GM23338 (cell line): Measurements from ENCODE around the gene CUEDC1.

Source experiments
- CREB1 ChIP-seq: fragments of 250-450 bp; sonication (Bioruptor Pico); IDR thresholded peaks from 2 replicates; pipeline ENCODE4 v1.5.0; 2020; ENCODE audit warnings: low read depth, mild to moderate bottlenecking, moderate library complexity
- EZH2 ChIP-seq: fragments of 200-600 bp; sonication (generic); IDR thresholded peaks from one replicate; pipeline ENCODE4 v1.8.0; 2017; ENCODE audit warnings: antibody characterized with exemption, mild to moderate bottlenecking, low read depth; ENCODE audit not compliant: unreplicated experiment
- EZH2phosphoT487 ChIP-seq: fragments of 200-600 bp; sonication (generic); IDR thresholded peaks from one replicate; pipeline ENCODE4 v1.8.1; 2018; ENCODE audit warnings: antibody characterized with exemption; ENCODE audit not compliant: unreplicated experiment
- JUNB ChIP-seq: IDR thresholded peaks from one replicate; pipeline ENCODE4 v1.6.1; 2016; ENCODE audit warnings: antibody characterized with exemption; ENCODE audit not compliant: unreplicated experiment
- NANOG ChIP-seq: IDR thresholded peaks from 2 replicates; pipeline ENCODE4 v1.6.1; 2016; ENCODE audit warnings: antibody characterized with exemption, borderline replicate concordance
- POLR2AphosphoS5 ChIP-seq: IDR thresholded peaks from 2 replicates; pipeline ENCODE4 v1.6.1; 2016; ENCODE audit warnings: antibody characterized with exemption, low read depth
- STAT1 ChIP-seq: IDR thresholded peaks from one replicate; pipeline ENCODE4 v1.6.1; 2016; ENCODE audit warnings: antibody characterized with exemption; ENCODE audit not compliant: unreplicated experiment
- ZNF114 ChIP-seq: fragments of 250-450 bp; sonication (Bioruptor Pico); IDR thresholded peaks from 2 replicates; pipeline ENCODE4 v1.5.0; 2020; ENCODE audit warnings: mild to moderate bottlenecking, moderate library complexity
- TF ChIP-seq, protein P1 (sequence below), 2 experiments: fragments of 200-600 bp in 1 of 2; sonication (generic) in 1 of 2; conservative IDR thresholded peaks; 2 replicates each; pipeline versions ENCODE4 v1.5.1 to v1.6.1; 2016 to 2017; ENCODE audit warnings: antibody characterized with exemption in 2 of 2, low read depth in 2 of 2, mild to moderate bottlenecking in 2 of 2, moderate library complexity in 1 of 2
- TF ChIP-seq, protein P2 (sequence below): IDR thresholded peaks from one replicate; pipeline ENCODE4 v1.6.1; 2018; ENCODE audit warnings: antibody characterized with exemption; ENCODE audit not compliant: unreplicated experiment
- TF ChIP-seq, protein P3 (sequence below): fragments of 250-450 bp; sonication (Bioruptor Pico); IDR thresholded peaks from 2 replicates; pipeline ENCODE4 v1.5.0; 2020; ENCODE audit warnings: mild to moderate bottlenecking, moderate library complexity
- TF ChIP-seq, protein P4 (sequence below): IDR thresholded peaks from 2 replicates; pipeline ENCODE4 v1.6.1; 2016; ENCODE audit warnings: antibody characterized with exemption

DNA sequence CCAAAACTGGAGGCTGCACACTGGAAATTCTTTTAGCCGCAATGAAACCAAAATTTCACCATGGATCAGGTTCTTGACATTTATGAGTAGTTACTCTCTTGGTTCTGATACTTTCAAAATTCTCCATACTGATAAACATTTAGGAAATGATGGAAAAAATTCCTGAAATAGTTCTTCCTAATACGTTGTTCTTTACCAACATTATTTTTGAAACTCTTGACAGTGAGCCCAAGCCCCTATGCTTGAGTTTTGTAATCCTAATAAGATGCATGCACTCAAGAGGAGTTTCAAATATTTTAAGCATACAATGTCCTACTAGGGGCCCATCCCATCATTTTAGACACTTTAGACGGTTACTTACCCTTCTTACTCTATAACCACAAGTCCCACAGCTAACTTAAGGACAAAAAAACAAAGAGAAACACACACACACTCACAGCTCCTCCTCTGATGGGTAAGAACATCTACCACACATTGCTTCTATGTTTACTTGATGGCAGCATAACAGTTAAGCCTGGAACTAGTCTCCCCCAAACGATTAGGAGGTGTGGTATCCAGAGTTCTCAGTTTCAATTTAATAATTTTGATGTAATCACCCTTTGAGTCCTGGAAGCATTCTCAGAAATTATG lies 29.2 kb upstream of the CUEDC1 start:
- TF ChIP-seq, protein P1, sequence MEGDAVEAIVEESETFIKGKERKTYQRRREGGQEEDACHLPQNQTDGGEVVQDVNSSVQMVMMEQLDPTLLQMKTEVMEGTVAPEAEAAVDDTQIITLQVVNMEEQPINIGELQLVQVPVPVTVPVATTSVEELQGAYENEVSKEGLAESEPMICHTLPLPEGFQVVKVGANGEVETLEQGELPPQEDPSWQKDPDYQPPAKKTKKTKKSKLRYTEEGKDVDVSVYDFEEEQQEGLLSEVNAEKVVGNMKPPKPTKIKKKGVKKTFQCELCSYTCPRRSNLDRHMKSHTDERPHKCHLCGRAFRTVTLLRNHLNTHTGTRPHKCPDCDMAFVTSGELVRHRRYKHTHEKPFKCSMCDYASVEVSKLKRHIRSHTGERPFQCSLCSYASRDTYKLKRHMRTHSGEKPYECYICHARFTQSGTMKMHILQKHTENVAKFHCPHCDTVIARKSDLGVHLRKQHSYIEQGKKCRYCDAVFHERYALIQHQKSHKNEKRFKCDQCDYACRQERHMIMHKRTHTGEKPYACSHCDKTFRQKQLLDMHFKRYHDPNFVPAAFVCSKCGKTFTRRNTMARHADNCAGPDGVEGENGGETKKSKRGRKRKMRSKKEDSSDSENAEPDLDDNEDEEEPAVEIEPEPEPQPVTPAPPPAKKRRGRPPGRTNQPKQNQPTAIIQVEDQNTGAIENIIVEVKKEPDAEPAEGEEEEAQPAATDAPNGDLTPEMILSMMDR (conservative IDR thresholded peaks at IDR 0.05; ENCODE audit: low read depth in 2 of 2) = no peak
- TF ChIP-seq POLR2AphosphoS5 (no peak), EZH2 (no peak), CREB1 (CRISPR knock-in tag) (no peak), EZH2phosphoT487 (no peak), JUNB (no peak), STAT1 (no peak), ZNF114 (no peak), NANOG (no peak)
- TF ChIP-seq, protein P2, sequence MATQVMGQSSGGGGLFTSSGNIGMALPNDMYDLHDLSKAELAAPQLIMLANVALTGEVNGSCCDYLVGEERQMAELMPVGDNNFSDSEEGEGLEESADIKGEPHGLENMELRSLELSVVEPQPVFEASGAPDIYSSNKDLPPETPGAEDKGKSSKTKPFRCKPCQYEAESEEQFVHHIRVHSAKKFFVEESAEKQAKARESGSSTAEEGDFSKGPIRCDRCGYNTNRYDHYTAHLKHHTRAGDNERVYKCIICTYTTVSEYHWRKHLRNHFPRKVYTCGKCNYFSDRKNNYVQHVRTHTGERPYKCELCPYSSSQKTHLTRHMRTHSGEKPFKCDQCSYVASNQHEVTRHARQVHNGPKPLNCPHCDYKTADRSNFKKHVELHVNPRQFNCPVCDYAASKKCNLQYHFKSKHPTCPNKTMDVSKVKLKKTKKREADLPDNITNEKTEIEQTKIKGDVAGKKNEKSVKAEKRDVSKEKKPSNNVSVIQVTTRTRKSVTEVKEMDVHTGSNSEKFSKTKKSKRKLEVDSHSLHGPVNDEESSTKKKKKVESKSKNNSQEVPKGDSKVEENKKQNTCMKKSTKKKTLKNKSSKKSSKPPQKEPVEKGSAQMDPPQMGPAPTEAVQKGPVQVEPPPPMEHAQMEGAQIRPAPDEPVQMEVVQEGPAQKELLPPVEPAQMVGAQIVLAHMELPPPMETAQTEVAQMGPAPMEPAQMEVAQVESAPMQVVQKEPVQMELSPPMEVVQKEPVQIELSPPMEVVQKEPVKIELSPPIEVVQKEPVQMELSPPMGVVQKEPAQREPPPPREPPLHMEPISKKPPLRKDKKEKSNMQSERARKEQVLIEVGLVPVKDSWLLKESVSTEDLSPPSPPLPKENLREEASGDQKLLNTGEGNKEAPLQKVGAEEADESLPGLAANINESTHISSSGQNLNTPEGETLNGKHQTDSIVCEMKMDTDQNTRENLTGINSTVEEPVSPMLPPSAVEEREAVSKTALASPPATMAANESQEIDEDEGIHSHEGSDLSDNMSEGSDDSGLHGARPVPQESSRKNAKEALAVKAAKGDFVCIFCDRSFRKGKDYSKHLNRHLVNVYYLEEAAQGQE = no peak
- TF ChIP-seq, protein P3, sequence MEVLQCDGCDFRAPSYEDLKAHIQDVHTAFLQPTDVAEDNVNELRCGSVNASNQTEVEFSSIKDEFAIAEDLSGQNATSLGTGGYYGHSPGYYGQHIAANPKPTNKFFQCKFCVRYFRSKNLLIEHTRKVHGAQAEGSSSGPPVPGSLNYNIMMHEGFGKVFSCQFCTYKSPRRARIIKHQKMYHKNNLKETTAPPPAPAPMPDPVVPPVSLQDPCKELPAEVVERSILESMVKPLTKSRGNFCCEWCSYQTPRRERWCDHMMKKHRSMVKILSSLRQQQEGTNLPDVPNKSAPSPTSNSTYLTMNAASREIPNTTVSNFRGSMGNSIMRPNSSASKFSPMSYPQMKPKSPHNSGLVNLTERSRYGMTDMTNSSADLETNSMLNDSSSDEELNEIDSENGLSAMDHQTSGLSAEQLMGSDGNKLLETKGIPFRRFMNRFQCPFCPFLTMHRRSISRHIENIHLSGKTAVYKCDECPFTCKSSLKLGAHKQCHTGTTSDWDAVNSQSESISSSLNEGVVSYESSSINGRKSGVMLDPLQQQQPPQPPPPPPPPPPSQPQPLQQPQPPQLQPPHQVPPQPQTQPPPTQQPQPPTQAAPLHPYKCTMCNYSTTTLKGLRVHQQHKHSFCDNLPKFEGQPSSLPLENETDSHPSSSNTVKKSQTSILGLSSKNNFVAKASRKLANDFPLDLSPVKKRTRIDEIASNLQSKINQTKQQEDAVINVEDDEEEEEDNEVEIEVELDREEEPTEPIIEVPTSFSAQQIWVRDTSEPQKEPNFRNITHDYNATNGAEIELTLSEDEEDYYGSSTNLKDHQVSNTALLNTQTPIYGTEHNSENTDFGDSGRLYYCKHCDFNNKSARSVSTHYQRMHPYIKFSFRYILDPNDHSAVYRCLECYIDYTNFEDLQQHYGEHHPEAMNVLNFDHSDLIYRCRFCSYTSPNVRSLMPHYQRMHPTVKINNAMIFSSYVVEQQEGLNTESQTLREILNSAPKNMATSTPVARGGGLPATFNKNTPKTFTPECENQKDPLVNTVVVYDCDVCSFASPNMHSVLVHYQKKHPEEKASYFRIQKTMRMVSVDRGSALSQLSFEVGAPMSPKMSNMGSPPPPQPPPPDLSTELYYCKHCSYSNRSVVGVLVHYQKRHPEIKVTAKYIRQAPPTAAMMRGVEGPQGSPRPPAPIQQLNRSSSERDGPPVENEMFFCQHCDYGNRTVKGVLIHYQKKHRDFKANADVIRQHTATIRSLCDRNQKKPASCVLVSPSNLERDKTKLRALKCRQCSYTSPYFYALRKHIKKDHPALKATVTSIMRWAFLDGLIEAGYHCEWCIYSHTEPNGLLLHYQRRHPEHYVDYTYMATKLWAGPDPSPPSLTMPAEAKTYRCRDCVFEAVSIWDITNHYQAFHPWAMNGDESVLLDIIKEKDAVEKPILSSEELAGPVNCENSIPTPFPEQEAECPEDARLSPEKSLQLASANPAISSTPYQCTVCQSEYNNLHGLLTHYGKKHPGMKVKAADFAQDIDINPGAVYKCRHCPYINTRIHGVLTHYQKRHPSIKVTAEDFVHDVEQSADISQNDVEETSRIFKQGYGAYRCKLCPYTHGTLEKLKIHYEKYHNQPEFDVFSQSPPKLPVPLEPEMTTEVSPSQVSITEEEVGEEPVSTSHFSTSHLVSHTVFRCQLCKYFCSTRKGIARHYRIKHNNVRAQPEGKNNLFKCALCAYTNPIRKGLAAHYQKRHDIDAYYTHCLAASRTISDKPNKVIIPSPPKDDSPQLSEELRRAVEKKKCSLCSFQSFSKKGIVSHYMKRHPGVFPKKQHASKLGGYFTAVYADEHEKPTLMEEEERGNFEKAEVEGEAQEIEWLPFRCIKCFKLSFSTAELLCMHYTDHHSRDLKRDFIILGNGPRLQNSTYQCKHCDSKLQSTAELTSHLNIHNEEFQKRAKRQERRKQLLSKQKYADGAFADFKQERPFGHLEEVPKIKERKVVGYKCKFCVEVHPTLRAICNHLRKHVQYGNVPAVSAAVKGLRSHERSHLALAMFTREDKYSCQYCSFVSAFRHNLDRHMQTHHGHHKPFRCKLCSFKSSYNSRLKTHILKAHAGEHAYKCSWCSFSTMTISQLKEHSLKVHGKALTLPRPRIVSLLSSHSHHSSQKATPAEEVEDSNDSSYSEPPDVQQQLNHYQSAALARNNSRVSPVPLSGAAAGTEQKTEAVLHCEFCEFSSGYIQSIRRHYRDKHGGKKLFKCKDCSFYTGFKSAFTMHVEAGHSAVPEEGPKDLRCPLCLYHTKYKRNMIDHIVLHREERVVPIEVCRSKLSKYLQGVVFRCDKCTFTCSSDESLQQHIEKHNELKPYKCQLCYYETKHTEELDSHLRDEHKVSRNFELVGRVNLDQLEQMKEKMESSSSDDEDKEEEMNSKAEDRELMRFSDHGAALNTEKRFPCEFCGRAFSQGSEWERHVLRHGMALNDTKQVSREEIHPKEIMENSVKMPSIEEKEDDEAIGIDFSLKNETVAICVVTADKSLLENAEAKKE (CRISPR knock-in tag) = no peak
- TF ChIP-seq, protein P4, sequence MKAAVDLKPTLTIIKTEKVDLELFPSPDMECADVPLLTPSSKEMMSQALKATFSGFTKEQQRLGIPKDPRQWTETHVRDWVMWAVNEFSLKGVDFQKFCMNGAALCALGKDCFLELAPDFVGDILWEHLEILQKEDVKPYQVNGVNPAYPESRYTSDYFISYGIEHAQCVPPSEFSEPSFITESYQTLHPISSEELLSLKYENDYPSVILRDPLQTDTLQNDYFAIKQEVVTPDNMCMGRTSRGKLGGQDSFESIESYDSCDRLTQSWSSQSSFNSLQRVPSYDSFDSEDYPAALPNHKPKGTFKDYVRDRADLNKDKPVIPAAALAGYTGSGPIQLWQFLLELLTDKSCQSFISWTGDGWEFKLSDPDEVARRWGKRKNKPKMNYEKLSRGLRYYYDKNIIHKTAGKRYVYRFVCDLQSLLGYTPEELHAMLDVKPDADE = no peak
